OCI-LY1 (cell line): Measurements from ENCODE around the gene TMEM107.

Experiments
- H2AFZ ChIP-seq: fragments of 200-600 bp; sonication (generic), shearing (Covaris generic); 2 replicates; pipeline ENCODE4 v1.6.0; 2014; ENCODE audit warnings: antibody characterized with exemption, mild to moderate bottlenecking, low read length
- H3F3A ChIP-seq: fragments of 200-600 bp; sonication (generic), shearing (Covaris generic); 2 replicates; pipeline ENCODE4 v1.6.0; 2014; ENCODE audit warnings: mild to moderate bottlenecking, antibody characterized with exemption, low read length, moderate library complexity; ENCODE audit not compliant: insufficient read depth
- H3K27ac ChIP-seq: fragments of 200-600 bp; sonication (generic); 2 replicates; pipeline ENCODE4 v1.5.1; 2014; ENCODE audit warnings: low read length, mixed run types, mild to moderate bottlenecking, low read depth; ENCODE audit not compliant: poor library complexity, severe bottlenecking
- H3K27me3 ChIP-seq: fragments of 200-600 bp; sonication (generic); 2 replicates; pipeline ENCODE4 v1.6.0; 2014; ENCODE audit warnings: antibody characterized with exemption, mild to moderate bottlenecking, low read length, moderate library complexity; ENCODE audit not compliant: insufficient read depth
- H3K36me3 ChIP-seq: fragments of 200-600 bp; sonication (generic); 2 replicates; pipeline ENCODE4 v1.6.1; 2014; ENCODE audit warnings: mild to moderate bottlenecking, antibody characterized with exemption, low read length, moderate library complexity, mixed read lengths; ENCODE audit not compliant: insufficient read depth
- H3K4me1 ChIP-seq: fragments of 200-600 bp; sonication (generic); 2 replicates; pipeline ENCODE4 v1.5.1; 2014; ENCODE audit warnings: mild to moderate bottlenecking, low read length, moderate library complexity; ENCODE audit not compliant: insufficient read depth, severe bottlenecking
- H3K4me2 ChIP-seq: fragments of 200-600 bp; sonication (generic), shearing (Covaris generic); 2 replicates; pipeline ENCODE4 v1.6.1; 2014; ENCODE audit warnings: low read length
- H3K4me3 ChIP-seq: fragments of 200-600 bp; sonication (generic); 2 replicates; pipeline ENCODE4 v1.5.1; 2014; ENCODE audit warnings: low read length, low read depth, mild to moderate bottlenecking, mixed read lengths; ENCODE audit not compliant: poor library complexity, severe bottlenecking
- H3K79me2 ChIP-seq: fragments of 200-600 bp; shearing (Covaris generic); 2 replicates; pipeline ENCODE4 v1.6.1; 2016; ENCODE audit warnings: mixed run types, low read length, mixed read lengths; ENCODE audit not compliant: insufficient read depth
- H3K9ac ChIP-seq: fragments of 200-600 bp; sonication (generic), shearing (Covaris generic); 2 replicates; pipeline ENCODE4 v1.6.1; 2014; ENCODE audit warnings: mild to moderate bottlenecking, low read length, mixed read lengths
- H3K9me2 ChIP-seq: fragments of 200-600 bp; sonication (generic), shearing (Covaris generic); 2 replicates; pipeline ENCODE4 v1.6.1; 2014; ENCODE audit warnings: low read depth, mild to moderate bottlenecking, low read length, mixed read lengths
- H3K9me3 ChIP-seq: fragments of 200-600 bp; shearing (Covaris generic); 2 replicates; pipeline ENCODE4 v1.6.1; 2014; ENCODE audit warnings: low read length, mixed read lengths
- H4K20me1 ChIP-seq: fragments of 200-600 bp; sonication (generic), shearing (Covaris generic); 2 replicates; pipeline ENCODE4 v1.6.0; 2016; ENCODE audit warnings: mild to moderate bottlenecking, low read length; ENCODE audit not compliant: insufficient read depth
- CTCF ChIP-seq: fragments of 200-600 bp; sonication (generic), shearing (Covaris generic); IDR thresholded peaks from 2 replicates; pipeline ENCODE4 v1.5.1; 2017; ENCODE audit warnings: mild to moderate bottlenecking, antibody characterized with exemption, low read length, moderate library complexity, mixed read lengths
- EZH2 ChIP-seq: fragments of 200-600 bp; sonication (generic), shearing (Covaris generic); IDR thresholded peaks from 2 replicates; pipeline ENCODE4 v1.8.0; 2017; ENCODE audit warnings: borderline replicate concordance, mixed run types, mild to moderate bottlenecking, antibody characterized with exemption, low read length, moderate library complexity, mixed read lengths

TMEM107 gene

DNA sequence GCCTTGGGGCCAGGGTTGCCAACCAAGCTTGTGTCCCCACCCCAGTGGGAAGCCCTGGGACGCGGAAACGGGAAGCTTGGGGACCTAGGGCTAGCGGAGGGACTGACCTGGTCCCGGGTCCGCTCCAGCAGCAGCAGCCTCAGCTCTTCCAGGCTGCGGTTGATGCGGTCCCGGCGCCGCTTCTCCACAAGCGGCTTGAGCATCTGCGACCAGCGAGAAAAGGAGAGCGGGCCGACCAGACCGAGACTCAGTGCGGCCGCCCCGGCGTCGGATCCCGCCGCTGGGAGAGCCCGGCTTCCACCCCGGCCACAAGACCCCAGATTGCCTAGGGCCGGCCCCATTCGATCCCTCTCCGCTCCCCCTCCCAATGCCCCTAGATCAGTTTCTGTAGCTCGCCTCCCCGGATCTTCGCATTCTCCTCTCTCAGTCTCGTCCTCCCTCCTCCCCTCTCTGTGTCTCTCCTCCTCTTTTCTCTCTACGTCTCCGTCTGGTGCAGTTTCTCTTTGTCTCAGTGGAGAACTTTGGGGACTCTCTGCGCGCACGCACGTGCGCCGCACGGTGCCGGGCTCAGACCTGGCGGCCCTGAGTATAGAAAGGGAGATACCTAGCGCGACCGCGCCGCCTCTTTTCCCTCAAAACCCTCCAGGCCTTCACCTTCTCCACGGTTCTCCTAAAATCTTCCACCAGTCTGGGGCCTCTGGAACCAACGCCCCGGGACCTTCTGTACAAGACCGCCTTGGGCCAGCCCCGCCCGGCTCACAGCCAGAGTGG, 53.1 kb downstream of the TMEM107 start:
- Histone ChIP-seq H3K36me3 (no peaks in the 10 kb centered on the region), H3K27me3 (peaks cover 6% of the 10 kb centered on the region)

More for the DNA sequence above, 53.1 kb downstream of the TMEM107 start:
- H3F3A ChIP-seq, result peaks cover 12% of the 10 kb centered on the region
- H4K20me1 ChIP-seq, result no peaks in the 10 kb centered on the region
- no peak overlapping the region for H2AFZ ChIP-seq
- H3K9me3 ChIP-seq, result no peaks in the 10 kb centered on the region
- H3K4me3 ChIP-seq, result peak overlapping the region; percentile 98
- H3K79me2 ChIP-seq, result no peaks in the 10 kb centered on the region
- no peak for TF ChIP-seq CTCF
- no peak for TF ChIP-seq EZH2
- H3K27ac ChIP-seq, result no peak overlapping the region
- H3K9me2 ChIP-seq, result no peaks in the 10 kb centered on the region
- peaks cover 63% of the 10 kb centered on the region for H3K4me1 ChIP-seq
- H3K9ac ChIP-seq, result peak overlapping the region; percentile 35; the same call in 1 of the 2 replicates
- H3K4me2 ChIP-seq, result peak overlapping the region; percentile 88
